Skeletal muscle tissue (tissue), 4 donors: ENCODE results near the gene AHRR. TPM values are rescaled to one million over a fixed set of nuclear protein-coding genes. Genes with fewer than 3 reads are reported as not detected.
"Not testable (repeated sequence)": the region's sequence is repeated elsewhere in the genome, so short reads cannot be mapped to it uniquely, and the experiment has no call there.

ENCODE experiments used
- H3K27ac ChIP-seq: one replicate; pipeline ENCODE4 v1.7.0; 2013; ENCODE audit warnings: mild to moderate bottlenecking, low read depth, low read length, inconsistent platforms
- H3K27me3 ChIP-seq, 3 donors: one replicate each; pipeline ENCODE4 v1.7.0; 2013; ENCODE audit warnings: low read length in 3 of 3; ENCODE audit not compliant: control insufficient read depth in 3 of 3, insufficient read depth in 3 of 3
- H3K36me3 ChIP-seq, 3 donors: one replicate each; pipeline ENCODE4 v1.7.0; 2013; ENCODE audit warnings: low read length in 3 of 3; ENCODE audit not compliant: control insufficient read depth in 3 of 3, insufficient read depth in 3 of 3
- H3K4me1 ChIP-seq, 3 donors: one replicate each; pipeline ENCODE4 v1.7.0; 2013; ENCODE audit warnings: low read length in 3 of 3, mild to moderate bottlenecking in 3 of 3; ENCODE audit not compliant: control insufficient read depth in 3 of 3, insufficient read depth in 3 of 3
- H3K4me3 ChIP-seq, 3 donors: one replicate each; pipeline ENCODE4 v1.7.0; 2013; ENCODE audit warnings: low read length in 3 of 3
- H3K9ac ChIP-seq, 3 donors: one replicate each; pipeline ENCODE4 v1.7.0; 2013; ENCODE audit warnings: low read length in 3 of 3, mild to moderate bottlenecking in 3 of 3, moderate library complexity in 2 of 3, low read depth in 1 of 3
- H3K9me3 ChIP-seq, 3 donors: one replicate each; pipeline ENCODE4 v1.7.0; 2013; ENCODE audit warnings: low read length in 3 of 3; ENCODE audit not compliant: control insufficient read depth in 3 of 3
- total RNA-seq: library from RNA; depleted of rRNA; stranded (reverse); fragments of >200 nt; gene quantifications from one replicate; pipeline ENCODE4 v1.2.3, GENCODE V29; 2014
- donor health status: Osteomylitis.

The AHRR gene
- total RNA-seq, 1 donor from 2014 or later: 1.0 TPM

DNA sequence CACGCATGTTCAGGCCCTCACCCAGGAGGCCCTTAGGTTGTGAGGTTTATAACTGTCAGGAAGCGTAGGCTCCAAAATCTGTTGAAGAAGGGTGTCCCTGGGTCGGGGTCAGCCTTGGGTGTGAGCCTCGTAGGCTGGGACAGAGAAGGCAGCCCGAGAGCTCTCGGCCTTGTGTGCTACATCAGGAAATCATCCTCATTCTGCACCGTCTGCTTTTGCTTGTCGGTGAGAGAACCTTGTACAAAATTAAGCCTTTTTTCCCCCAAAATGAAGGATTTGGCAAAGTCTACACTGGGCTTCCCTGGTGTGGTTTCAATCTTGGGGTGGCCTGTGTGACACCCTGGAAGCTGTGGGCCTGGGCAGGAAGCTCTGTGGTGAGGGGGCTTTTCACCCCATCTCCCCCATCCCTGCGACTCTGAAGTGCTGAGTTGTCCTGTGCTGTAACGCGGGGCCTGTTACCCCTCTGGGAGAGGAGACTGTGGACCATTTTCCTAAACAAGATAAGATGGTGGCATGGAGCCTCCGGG is 55.3 kb downstream of the AHRR start:
- peaks cover 18 to 31% (median 21%) of the 10 kb centered on the region in 3 donors for H3K27me3 ChIP-seq
- H3K9me3 ChIP-seq: no peaks in the 10 kb centered on the region

DNA sequence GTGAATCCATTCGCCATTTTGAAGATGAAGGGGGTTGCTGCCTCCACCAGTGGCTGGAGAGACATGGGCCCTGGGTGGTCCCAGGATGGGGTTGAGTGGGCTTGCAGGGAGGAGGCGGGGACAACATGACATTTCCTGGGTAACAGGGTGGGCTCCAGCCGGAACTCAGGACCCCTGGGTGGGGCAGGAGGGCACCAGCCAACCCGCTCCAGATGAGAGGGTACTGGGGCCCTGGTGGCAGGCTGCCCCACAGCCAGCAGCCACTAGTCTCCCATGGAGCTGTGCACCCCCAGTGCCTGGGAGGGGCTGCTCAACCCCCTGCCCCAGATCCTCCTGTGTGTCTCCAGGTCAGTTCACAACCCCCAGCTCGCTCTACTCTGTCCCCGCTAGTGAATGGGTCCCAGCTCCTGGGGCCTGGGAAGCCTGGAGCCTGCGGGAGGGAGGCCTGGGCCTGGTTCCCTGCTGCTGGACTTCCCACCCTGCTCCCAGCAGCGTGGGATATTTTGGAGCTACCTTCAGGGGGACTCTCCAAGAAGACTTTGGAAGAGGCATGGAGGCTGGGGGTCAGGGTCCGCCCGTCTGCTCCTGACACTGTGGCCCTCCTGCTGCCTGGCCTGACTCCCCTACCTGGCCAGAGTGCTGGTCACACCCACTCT is 55.9 kb downstream of the AHRR start:
- no peak overlapping the region for H3K27ac ChIP-seq
- peaks cover 0 to 2% (median 0%) of the 10 kb centered on the region in 3 donors for H3K4me1 ChIP-seq
- no peaks in the 10 kb centered on the region for H3K36me3 ChIP-seq
- H3K9me3 ChIP-seq: no peaks in the 10 kb centered on the region
- peaks cover 16 to 25% (median 18%) of the 10 kb centered on the region in 3 donors for H3K27me3 ChIP-seq
- no peak overlapping the region for H3K4me3 ChIP-seq
- no peak overlapping the region for H3K9ac ChIP-seq

More for the DNA sequence above, 55.3 kb downstream of the AHRR start:
- H3K36me3 ChIP-seq: no peaks in the 10 kb centered on the region
- H3K4me3 ChIP-seq: no peak overlapping the region
- H3K9ac ChIP-seq: no peak overlapping the region
- H3K4me1 ChIP-seq: peaks cover 0 to 2% (median 0%) of the 10 kb centered on the region in 3 donors
- H3K27ac ChIP-seq: no peak overlapping the region

DNA sequence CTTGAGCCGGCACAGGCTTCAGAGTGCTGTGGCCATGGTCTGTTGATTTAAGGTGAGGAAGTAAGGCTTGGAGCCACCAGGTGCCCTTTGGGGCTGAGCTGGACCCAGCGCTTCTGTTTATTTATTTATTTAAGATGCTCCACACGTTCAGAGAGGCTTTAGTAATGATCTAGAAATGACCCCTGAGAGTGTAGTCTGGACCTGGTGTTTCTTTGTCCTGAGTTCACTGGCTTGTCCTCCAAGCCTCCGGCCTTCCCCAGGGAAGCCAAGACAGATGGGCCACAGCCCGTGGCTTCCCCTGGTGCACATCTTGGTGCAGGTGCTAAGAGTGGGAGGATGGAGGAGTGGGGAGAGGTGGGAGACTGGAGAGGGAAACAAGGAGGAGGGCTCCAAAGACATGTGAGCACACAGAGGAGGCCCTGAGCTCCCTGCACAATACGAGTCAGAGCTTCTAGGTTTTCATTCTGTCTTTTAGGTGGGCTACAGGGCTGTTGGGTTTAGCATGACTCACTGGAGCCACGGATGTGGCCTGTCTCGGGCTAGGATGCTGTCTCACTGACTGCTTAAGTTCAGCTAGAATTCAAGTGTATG is 56.9 kb downstream of the AHRR start:
- no peaks in the 10 kb centered on the region for H3K9me3 ChIP-seq
- H3K9ac ChIP-seq: no peak overlapping the region
- H3K27ac ChIP-seq: no peak overlapping the region

DNA sequence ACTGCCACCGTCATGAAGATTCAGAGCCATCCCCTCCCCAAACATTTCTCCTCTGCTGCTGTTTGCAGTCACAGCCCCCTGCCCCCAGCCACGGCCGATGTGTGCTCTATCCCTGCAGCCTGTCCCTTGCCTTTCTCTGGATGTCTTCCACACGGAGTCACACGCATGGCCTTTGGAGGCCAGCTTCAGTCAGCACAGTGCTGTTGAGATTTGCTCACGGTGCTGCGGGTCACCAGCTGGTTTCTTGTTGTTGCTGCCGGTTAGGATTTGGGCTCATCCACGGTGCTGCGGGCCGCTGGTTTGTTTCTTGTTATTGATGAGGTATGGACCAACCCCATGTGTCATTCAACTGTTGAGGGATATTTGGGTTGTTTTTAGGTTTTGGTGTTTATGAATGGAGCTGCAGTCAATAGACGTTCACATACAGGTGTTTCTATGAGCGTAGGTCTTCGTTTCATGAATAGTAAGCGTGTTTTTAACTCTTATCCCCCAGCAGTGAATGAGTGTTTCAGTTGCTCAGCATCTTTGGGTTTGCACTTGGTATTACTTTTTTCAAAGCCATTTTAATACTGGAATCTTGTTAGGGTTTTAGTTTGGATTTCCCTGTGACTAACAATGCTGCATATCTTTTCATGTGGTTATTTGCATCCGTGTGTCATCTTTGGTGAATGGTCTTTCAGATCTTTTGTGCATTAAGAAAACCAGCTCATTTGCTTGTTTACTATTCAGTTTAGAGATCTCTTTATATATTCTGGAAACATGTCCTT is 57.6 kb downstream of the AHRR start:
- Histone ChIP-seq H3K9me3 (no peaks in the 10 kb centered on the region), H3K27ac (no peak overlapping the region), H3K36me3 (no peaks in the 10 kb centered on the region), H3K27me3 (peaks cover 6 to 13% (median 12%) of the 10 kb centered on the region in 3 donors), H3K4me3 (no peak overlapping the region), H3K9ac (no peak overlapping the region), H3K4me1 (peaks cover 0 to 2% (median 0%) of the 10 kb centered on the region in 3 donors)

More for the DNA sequence above, 56.9 kb downstream of the AHRR start:
- Histone ChIP-seq H3K4me3 (no peak overlapping the region), H3K36me3 (no peaks in the 10 kb centered on the region), H3K27me3 (peaks cover 7 to 18% (median 16%) of the 10 kb centered on the region in 3 donors), H3K4me1 (peaks cover 0 to 2% (median 0%) of the 10 kb centered on the region in 3 donors)

DNA sequence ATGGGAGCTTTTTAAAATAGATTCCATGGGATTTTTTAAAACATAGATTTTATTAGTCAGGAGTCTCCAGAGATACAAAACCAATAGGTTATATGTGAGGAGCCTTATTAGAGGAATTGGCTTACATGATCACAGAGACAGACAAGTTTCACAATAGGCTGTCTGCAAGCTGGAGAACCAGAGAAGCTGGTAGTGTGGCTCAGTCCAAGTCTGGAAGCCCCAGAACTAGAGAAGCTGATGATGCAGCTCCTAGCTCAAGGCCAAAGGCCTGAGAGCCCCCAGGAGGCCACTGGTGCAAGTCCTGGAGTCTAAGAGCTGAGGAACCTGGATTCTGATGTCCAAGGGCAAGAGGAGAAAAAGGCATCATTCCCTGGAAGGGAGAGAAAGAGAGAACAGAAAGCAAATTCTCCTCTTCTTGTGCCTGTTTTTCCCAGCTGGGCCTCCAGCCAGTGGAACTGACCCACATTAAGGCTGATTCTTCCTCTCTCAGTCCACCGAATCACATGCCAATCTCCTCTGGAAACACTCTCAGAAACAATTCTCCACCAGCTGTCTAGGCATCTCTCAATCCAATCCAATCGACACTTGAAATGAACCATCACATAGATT is 59.3 kb downstream of the AHRR start:
- Histone ChIP-seq H3K27me3 (no peaks in the 10 kb centered on the region), H3K36me3 (no peaks in the 10 kb centered on the region), H3K4me1 (no peaks in the 10 kb centered on the region), H3K27ac (no peak overlapping the region), H3K4me3 (no peak overlapping the region), H3K9me3 (no peaks in the 10 kb centered on the region), H3K9ac (no peak overlapping the region)

DNA sequence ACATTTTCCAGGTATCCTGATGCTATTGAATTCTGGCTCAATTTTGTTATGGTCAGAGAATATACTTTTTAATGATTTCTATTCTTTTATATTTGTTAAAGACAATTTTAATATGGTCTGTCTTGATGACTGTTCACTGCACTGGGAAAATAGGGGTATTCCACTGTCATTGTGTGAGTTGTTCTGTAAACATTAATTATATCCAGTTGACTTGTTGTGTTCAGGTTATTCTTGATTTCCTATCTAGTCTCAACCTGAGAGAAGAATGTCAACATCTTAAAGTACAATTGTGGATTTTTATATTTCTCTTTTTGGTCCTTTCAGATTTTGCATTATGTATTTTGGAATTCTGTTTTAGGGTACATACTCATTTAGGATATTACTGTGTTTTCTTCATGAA is 61.6 kb downstream of the AHRR start:
- Histone ChIP-seq H3K4me1 (no peaks in the 10 kb centered on the region), H3K4me3 (no peak overlapping the region), H3K36me3 (no peaks in the 10 kb centered on the region), H3K9me3 (no peaks in the 10 kb centered on the region), H3K27me3 (peaks cover 10 to 13% (median 12%) of the 10 kb centered on the region in 3 donors), H3K9ac (no peak overlapping the region), H3K27ac (no peak overlapping the region)

DNA sequence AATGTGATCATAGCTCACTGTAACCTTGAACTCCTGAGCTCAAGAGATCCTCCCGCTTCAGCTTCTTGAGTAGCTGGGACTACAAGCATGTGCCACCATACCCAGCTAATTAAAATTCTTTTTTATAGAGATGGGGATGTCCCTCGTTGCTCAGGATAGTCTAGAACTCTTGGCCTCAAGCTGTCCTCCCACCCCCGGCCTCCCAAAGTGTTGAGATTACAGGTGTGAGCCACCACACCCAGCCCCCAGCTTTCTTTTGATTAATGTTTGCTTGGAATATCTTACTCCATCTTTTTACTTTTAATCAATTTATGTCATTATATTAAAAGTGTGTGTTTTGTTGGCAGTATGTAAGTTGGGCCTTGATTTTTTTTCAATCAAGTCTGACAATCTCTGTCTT is 62.1 kb downstream of the AHRR start:
- Histone ChIP-seq H3K27ac (no peak overlapping the region), H3K9me3 (no peaks in the 10 kb centered on the region), H3K36me3 (no peaks in the 10 kb centered on the region), H3K4me3 (no peak overlapping the region), H3K4me1 (no peaks in the 10 kb centered on the region), H3K27me3 (peaks cover 15 to 19% (median 18%) of the 10 kb centered on the region in 3 donors), H3K9ac (no peak overlapping the region)

DNA sequence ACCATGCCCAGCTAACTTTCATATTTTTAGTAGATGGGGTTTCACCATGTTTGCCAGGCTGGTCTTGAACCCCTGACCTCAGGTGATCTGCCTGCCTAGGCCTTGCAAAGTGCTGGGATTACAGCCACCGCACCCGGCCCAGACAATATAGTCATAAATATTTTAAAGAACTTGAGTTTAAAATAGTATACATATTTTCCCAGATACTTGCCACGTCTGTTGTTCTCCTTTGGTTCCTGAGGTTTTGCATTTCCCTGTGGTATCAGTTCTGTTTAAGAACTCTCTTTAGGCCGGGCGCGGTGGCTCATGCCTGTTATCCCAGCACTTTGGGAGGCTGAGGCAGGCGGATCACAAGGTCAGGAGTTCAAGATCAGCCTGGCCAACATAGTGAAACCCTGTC is 63.1 kb downstream of the AHRR start:
- H3K4me1 ChIP-seq: not testable (repeated sequence)

DNA sequence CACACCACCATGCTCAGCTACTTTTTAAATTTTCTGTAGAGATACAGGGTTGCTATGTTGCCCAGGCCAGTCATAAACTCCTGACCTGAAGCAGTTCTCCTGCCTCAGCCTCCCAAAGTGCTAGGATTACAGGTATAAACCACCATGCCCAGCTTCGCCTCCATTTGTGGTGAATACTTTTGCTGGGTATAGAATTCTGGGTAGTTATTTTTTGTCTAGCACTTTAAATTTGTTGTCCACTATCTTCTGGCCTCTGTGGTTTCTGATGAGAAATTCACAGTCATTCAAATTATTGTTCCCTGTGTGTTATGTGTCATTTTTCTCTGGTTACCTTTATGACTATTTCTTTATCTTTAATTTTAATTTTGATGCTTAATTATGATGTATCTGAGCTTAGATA is 63.8 kb downstream of the AHRR start:
- Histone ChIP-seq H3K27me3 (peaks cover 18 to 26% (median 20%) of the 10 kb centered on the region in 3 donors), H3K27ac (no peak overlapping the region), H3K9me3 (no peaks in the 10 kb centered on the region), H3K4me1 (no peaks in the 10 kb centered on the region), H3K36me3 (no peaks in the 10 kb centered on the region), H3K4me3 (no peak overlapping the region), H3K9ac (no peak overlapping the region)

More for the DNA sequence above, 63.1 kb downstream of the AHRR start:
- H3K36me3 ChIP-seq, H3K9ac ChIP-seq, H3K4me3 ChIP-seq, H3K27ac ChIP-seq, H3K9me3 ChIP-seq: not testable (repeated sequence)
- H3K27me3 ChIP-seq: peaks cover 18 to 26% (median 20%) of the 10 kb centered on the region in 3 donors
